ENCODE data around the gene TAF11L6.
"Not testable (repeated sequence)": the region's sequence is repeated elsewhere in the genome, so short reads cannot be mapped to it uniquely, and the experiment has no call there.

TAF11L6 gene

GRCh38 chr5:17528369-17528768, at the start of gene TAF11L6:
TSS of gene TAF11L6 (plus strand) at chr5:17528669.
- DNase-seq = not testable (repeated sequence)

GRCh38 chr5:17481378-17481777, 47.1 kb upstream of the TAF11L6 start:
- DNase-seq = no peak

GRCh38 chr5:17482790-17483189, 45.7 kb upstream of the TAF11L6 start:
- no peak for DNase-seq

GRCh38 chr5:17486464-17487173, 41.9 kb upstream of the TAF11L6 start:
- DNase-seq = not testable (repeated sequence)

- no peak for DNase-seq
These were observed 41.3 kb upstream of the TAF11L6 start for GRCh38 chr5:17487174-17487512.

GRCh38 chr5:17491257-17491656, 37.2 kb upstream of the TAF11L6 start:
- not testable (repeated sequence) for DNase-seq

- no peak for DNase-seq
These were observed 35.7 kb upstream of the TAF11L6 start for GRCh38 chr5:17492770-17493169.

GRCh38 chr5:17497446-17497845, 31.0 kb upstream of the TAF11L6 start:
- no peak for DNase-seq

- not testable (repeated sequence) for DNase-seq
These were observed 30.5 kb upstream of the TAF11L6 start, which contains the start of gene TAF11L2 for GRCh38 chr5:17497931-17498330. TSS of gene TAF11L2 (plus strand) at chr5:17498231.

GRCh38 chr5:17511775-17512325, 16.6 kb upstream of the TAF11L6 start:
- DNase-seq = no peak

GRCh38 chr5:17517526-17517925, 10.9 kb upstream of the TAF11L6 start:
- DNase-seq = not testable (repeated sequence)

- DNase-seq = not testable (repeated sequence)
These were observed 10.4 kb upstream of the TAF11L6 start, which contains the start of gene TAF11L3 for GRCh38 chr5:17518067-17518466. TSS of gene TAF11L3 (plus strand) at chr5:17518367.

GRCh38 chr5:17519508-17519907, 9.0 kb upstream of the TAF11L6 start:
- DNase-seq = not testable (repeated sequence)

- not testable (repeated sequence) for DNase-seq
These were observed 7.0 kb upstream of the TAF11L6 start, which contains the start of gene TAF11L4 for GRCh38 chr5:17521501-17521900. TSS of gene TAF11L4 (plus strand) at chr5:17521801.

- DNase-seq = not testable (repeated sequence)
These were observed 3.5 kb upstream of the TAF11L6 start, which contains the start of gene TAF11L5 for GRCh38 chr5:17524935-17525334. TSS of gene TAF11L5 (plus strand) at chr5:17525235.

- not testable (repeated sequence) for DNase-seq
These were observed 2.0 kb upstream of the TAF11L6 start for GRCh38 chr5:17526504-17526903.
